ENCODE results near the gene GAST.
"Not testable (repeated sequence)": the region's sequence is repeated elsewhere in the genome, so short reads cannot be mapped to it uniquely, and the experiment has no call there.

Gene GAST

DNA sequence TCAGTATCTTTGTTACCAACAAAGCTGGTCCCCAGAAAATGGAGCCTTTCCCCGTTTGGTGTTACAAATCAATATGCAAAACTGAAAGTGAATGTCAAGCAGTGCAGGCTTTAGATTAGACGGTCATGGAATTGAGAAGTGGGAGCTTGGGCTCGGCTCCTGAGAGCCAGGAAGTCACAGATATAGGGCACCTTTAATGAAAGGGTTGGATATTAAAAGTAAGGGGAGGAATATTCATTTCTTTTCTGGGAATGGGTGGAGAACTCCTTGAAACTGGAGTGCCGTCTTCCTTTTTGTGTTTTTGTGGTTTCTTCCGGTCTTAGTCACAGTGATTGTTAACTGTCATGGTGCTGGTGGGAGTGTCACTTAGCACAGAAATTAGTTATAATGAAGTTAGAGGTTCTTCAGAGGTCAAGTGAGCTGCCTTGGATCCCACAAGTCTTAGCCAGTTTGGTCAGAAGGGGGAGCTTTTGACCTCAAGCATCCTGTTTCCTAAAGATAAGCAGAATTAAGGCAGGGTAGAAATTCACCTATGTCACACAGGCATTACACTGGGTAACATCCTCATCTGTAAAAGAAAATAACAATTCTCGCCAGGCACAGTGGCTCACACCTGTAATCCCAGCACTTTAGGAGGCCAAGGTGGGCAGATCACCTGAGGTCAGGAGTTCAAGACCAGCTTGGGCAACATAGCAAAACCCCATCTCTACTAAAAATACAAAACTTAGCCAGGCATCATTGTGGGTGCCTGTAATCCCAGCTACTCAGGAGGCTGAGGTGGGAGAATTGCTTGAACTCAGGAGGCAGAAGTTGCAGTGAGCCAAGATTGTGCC lies 33.0 kb upstream of the GAST start:
- Mint-ChIP-seq H3K9me3 (no peaks in the 10 kb centered on the region), H3K36me3 (ENCODE audit: low read depth) (peaks cover 8% of the 10 kb centered on the region), H3K4me3 (peak overlapping the region; percentile 86), H3K27me3 (ENCODE audit: low read depth) (no peaks in the 10 kb centered on the region), H3K4me1 (ENCODE audit: low read depth) (peaks cover 48% of the 10 kb centered on the region), H3K27ac (peak overlapping the region; percentile 97)

DNA sequence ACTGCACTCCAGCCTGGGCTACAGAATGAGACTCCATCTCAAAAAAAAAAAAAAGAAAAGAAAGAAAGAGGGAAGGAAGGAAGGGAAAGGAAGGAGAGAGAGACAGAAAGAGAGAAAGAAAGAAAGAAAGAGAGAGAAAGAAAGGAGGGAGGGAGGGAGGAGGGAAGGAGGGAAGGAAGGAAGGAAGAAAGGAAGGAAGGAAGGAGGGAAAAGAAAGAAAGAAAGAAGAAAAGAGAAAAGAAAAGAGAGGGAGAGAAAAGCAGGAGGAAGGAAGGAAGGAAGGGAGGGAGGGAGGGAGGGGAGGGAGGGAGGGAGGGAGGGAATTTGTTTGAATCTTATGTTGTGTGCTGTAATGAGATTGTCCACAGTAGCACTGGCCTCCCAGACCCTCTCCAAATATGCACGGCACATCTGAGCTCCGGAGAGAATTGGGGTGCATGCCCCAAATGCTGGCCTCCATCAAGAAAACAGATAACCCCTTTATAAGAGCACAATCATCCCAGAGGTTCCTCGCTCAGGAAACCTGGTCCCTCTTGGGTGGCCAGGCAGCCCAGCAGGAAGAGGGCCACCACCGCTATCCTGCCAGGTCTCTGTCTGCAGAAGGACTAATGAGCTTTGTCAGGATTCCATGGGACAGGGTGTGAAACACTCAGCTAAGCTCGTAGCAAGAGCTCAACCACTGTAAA lies 32.2 kb upstream of the GAST start:
- Mint-ChIP-seq H3K27me3 (ENCODE audit: low read depth) (no peaks in the 10 kb centered on the region), H3K4me3 (peak overlapping the region; percentile 86), H3K36me3 (ENCODE audit: low read depth) (peaks cover 8% of the 10 kb centered on the region), H3K9me3 (no peaks in the 10 kb centered on the region), H3K27ac (peak overlapping the region; percentile 97), H3K4me1 (ENCODE audit: low read depth) (peaks cover 47% of the 10 kb centered on the region)

DNA sequence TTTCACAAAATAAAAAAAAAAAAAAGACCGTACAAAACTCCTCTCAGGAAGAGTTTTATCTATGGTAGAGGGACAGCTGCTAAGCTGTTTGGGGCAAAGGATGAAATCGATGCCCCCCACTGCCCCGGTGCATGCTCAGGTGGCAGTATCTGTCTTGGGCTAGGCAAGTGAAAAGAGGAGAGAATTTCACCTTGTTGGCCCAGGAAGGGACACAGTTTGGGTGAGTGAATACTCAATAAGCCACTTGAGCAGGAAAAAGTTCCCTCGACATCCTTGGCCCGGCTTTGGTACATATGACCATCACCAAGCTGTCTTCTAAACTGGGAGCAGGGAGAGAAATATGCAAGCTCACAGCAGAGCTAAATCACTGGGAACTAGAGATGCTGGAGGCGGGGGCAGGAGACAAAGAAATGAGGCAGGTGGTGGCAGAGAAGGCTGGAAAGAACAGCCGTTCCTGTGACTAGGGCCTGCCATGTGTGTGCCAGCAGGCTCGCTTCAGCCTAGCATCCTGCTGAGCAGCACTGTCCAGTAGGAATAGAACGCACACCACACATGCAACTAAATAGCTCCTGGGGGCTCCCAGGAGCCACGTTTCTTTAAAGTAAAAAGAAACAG lies 31.6 kb upstream of the GAST start:
- H3K27me3 Mint-ChIP-seq (ENCODE audit: low read depth): no peaks in the 10 kb centered on the region
- H3K4me3 Mint-ChIP-seq: no peak overlapping the region
- peaks cover 47% of the 10 kb centered on the region for H3K4me1 Mint-ChIP-seq (ENCODE audit: low read depth)
- peaks cover 8% of the 10 kb centered on the region for H3K36me3 Mint-ChIP-seq (ENCODE audit: low read depth)
- H3K27ac Mint-ChIP-seq: peak overlapping the region; percentile 97
- no peaks in the 10 kb centered on the region for H3K9me3 Mint-ChIP-seq

DNA sequence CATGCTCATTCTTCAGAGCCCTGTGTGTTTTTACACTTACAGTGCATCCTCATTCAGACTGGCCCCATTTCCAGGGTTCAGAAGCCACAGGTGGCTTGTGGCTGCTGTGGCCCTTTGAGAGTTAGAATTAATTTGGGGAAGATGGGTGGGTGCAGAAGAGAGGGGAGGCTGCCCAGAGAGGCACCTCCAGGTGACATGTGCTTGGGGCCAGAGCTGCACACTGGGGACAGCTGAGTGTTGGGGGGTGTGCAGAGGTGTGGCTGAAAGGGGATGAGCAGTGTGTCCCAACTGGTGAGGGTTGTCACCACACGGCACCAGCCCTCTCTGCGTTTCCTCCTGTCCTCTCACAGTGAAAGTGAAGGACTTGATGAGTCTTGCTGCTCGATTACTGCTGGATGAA lies 30.4 kb upstream of the GAST start:
- Mint-ChIP-seq H3K27ac (peak overlapping the region; percentile 57), H3K4me1 (ENCODE audit: low read depth) (peaks cover 36% of the 10 kb centered on the region), H3K9me3 (no peaks in the 10 kb centered on the region), H3K4me3 (no peak overlapping the region), H3K27me3 (ENCODE audit: low read depth) (no peaks in the 10 kb centered on the region), H3K36me3 (ENCODE audit: low read depth) (peaks cover 6% of the 10 kb centered on the region)

DNA sequence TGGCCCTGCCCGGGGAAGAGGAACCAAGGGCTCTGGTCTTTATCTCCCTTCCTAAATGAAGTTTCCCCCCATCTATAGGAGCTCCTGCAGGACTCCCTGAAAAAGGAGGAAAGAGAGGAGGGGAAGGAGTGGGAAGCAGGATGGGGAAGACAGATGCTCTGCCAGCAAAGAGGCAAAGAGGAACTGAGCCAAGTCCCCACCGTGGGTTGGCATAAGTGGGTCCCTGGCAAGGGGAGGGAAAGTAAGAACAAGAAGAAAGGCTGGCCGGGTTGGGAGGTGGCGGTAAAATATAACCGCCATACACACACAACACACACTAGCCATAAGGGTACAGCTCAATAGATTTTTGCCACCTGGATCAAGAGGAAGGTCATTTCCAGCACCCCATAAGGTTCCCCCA lies 29.5 kb upstream of the GAST start:
- H3K27ac Mint-ChIP-seq: no peak overlapping the region
- H3K36me3 Mint-ChIP-seq (ENCODE audit: low read depth): peaks cover 6% of the 10 kb centered on the region

DNA sequence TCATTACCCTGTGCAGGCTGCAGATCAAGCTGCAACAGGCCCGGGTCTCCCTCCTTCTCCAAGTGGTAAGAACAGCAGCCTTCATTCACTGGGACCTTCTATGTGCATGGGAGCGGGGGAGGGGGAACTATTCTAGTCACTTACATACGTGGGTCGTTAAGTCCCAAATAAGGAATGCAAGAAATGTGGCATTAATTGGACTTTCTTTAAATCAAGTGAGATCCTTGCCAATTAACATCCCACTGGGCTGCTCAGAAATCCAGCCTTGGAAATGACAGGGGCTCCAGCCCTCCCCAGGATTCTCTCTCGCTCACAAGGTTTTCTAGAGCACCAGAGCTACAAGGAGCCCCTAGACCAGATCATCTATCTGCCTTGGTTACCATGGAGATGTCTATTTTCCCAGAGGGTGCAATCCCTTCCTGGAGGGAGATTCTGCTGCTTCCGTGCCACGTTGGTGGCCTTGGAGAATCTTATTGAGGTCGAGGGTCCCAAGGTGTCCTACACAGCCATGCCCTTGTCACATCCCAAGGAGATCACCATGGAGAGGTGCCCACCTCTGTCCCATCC lies 28.6 kb upstream of the GAST start:
- H3K4me3 Mint-ChIP-seq: no peak overlapping the region
- peaks cover 32% of the 10 kb centered on the region for H3K4me1 Mint-ChIP-seq (ENCODE audit: low read depth)
- no peaks in the 10 kb centered on the region for H3K9me3 Mint-ChIP-seq
- no peak overlapping the region for H3K27ac Mint-ChIP-seq
- H3K27me3 Mint-ChIP-seq (ENCODE audit: low read depth): no peaks in the 10 kb centered on the region
- H3K36me3 Mint-ChIP-seq (ENCODE audit: low read depth): peaks cover 2% of the 10 kb centered on the region

More for the DNA sequence above, 29.5 kb upstream of the GAST start:
- Mint-ChIP-seq H3K27me3 (ENCODE audit: low read depth) (no peaks in the 10 kb centered on the region), H3K4me3 (no peak overlapping the region), H3K9me3 (no peaks in the 10 kb centered on the region), H3K4me1 (ENCODE audit: low read depth) (peaks cover 32% of the 10 kb centered on the region)

DNA sequence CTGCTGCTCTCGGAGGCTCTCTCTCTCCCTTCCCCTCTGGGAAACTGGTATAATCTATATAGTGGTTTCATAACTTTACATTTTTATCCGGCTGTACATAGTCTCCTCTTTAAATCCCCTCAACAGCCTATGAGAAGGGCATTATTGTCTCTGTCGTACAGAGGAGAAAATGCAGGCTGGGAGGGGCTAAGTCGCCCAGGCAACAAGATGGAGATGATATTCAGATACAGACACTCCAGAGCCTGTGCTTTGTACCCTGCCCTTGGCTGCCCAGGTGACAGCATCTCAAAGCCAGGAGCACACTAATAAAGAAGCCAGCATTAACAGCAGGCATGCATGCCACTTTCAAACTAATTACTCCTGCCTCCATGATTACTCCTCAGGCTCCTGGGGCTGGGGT lies 28.1 kb upstream of the GAST start:
- Mint-ChIP-seq H3K36me3 (ENCODE audit: low read depth) (no peaks in the 10 kb centered on the region), H3K27me3 (ENCODE audit: low read depth) (no peaks in the 10 kb centered on the region), H3K27ac (no peak overlapping the region), H3K9me3 (no peaks in the 10 kb centered on the region), H3K4me1 (ENCODE audit: low read depth) (peaks cover 27% of the 10 kb centered on the region), H3K4me3 (no peak overlapping the region)

DNA sequence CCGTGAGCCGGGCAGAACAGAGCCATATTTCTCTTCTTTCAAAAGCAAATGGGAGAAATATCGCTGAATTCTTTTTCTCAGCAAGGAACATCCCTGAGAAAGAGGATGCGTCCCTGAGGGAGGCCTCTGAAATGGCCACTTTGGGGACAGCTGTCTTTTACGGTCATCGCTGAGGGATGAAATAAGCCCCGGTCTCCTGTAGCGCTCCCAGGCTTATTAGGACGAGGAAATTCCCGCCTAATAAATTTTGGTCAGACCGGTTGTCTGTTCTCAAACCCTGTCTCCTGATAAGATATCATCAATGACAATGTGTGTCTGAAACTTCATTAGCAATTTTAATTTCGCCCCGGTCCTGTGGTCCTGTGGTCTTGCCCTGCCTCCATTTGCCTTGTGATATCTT lies 26.4 kb upstream of the GAST start:
- not testable (repeated sequence) for H3K27ac Mint-ChIP-seq

DNA sequence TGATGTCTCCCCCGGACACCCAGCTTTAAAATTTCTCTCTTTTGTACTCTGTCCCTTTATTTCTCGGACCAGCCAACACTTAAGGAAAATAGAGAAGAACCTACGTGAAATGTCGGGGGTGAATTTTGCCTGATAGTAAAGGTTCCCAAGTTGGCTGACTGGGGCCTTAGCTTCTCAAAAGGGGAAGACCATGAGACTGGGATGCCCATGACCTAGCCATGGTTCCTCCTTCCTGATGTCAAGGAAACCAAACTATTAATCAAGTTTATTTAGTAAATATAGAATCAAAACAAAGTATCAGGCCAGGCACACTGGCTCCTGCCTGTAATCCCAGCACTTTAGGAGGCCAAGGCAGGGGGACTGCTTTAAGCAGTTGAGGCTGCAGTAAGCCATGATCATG lies 25.9 kb upstream of the GAST start:
- no peaks in the 10 kb centered on the region for H3K27me3 Mint-ChIP-seq (ENCODE audit: low read depth)
- no peak overlapping the region for H3K27ac Mint-ChIP-seq
- H3K36me3 Mint-ChIP-seq (ENCODE audit: low read depth): peaks cover 22% of the 10 kb centered on the region

More for the DNA sequence above, 26.4 kb upstream of the GAST start:
- H3K9me3 Mint-ChIP-seq; H3K27me3 Mint-ChIP-seq (ENCODE audit: low read depth); H3K4me3 Mint-ChIP-seq: not testable (repeated sequence)
- Mint-ChIP-seq H3K36me3 (ENCODE audit: low read depth) (peaks cover 16% of the 10 kb centered on the region), H3K4me1 (ENCODE audit: low read depth) (peaks cover 19% of the 10 kb centered on the region)

DNA sequence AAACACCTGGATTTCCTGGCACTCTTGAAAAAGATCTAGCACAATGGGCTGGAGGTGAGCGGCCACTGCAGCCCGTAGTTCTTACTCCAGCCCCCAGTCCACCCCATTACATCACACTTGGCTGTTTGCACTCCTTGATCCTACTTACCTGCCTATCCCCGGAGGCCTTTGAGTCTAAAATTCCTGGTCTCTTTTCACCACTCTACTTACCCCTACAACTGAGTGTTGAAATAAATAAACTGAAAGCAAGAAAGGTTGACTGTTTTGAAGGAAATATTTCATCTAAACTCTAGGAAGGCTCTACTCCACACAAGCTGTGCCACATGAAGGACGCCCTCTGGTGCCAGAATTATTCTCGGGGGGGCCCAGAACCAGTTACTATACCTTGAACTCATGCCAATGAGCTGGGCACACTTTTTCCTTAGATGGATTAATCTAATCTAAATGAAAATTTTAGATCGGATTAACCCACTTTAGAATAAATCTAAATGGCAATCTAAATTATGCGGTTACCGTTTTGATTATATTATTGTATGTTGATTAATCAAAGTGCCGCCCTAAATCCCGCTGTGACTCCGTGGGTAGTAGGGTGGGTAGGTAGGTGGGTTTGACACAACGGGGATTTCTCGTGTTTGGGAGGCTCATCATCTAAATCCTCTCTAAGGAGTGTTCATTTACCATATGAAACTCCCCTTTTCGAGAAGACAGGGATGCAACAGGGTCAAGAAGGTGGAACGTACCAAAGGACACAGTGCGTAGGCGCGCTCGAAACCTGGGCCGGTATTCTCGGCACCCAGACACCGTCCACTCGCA lies 24.1 kb upstream of the GAST start:
- peak overlapping the region; percentile 98 for H3K27ac Mint-ChIP-seq
- H3K4me1 Mint-ChIP-seq (ENCODE audit: low read depth): peaks cover 24% of the 10 kb centered on the region
- H3K36me3 Mint-ChIP-seq (ENCODE audit: low read depth): peaks cover 39% of the 10 kb centered on the region
- H3K4me3 Mint-ChIP-seq: peak overlapping the region; percentile 92
- H3K9me3 Mint-ChIP-seq: no peaks in the 10 kb centered on the region
- H3K27me3 Mint-ChIP-seq (ENCODE audit: low read depth): no peaks in the 10 kb centered on the region

More for the DNA sequence above, 25.9 kb upstream of the GAST start:
- Mint-ChIP-seq H3K4me1 (ENCODE audit: low read depth) (peaks cover 24% of the 10 kb centered on the region), H3K9me3 (no peaks in the 10 kb centered on the region), H3K4me3 (no peak overlapping the region)

DNA sequence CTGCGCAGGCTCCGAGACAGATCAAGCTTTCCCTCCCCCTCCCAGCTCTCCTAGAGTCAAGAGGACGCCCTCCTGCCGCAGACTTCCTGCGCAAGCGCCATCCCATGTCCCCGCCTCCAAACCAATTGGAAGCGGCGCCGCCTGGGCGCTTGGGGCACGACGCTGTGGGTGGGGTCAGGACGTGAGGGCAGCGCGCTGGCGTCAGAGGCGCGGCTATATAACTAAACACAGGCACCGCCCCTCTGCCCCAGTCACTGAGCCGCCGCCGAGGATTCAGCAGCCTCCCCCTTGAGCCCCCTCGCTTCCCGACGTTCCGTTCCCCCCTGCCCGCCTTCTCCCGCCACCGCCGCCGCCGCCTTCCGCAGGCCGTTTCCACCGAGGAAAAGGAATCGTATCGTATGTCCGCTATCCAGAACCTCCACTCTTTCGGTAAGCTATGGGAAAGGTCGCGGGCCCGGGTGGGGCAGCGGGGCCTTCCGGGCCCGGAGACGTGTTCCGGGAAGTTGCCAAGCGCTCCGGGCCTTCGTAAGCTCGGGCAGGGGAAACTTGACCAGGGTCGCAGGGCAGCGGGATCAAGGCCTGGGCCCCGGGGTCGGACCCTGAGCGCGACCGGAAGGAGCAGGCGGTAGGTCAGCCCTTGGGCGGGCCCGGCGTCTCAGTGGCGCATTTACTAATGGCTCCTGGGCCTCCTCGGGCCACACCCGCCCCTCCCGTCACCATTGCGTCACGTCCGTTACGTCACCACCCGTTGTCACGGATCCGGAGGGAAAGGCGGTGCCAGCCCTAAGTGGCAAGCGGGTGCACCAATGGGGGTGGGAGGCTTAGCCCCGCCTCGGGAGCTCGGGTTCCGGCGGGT lies 23.3 kb upstream of the GAST start, which contains the start of gene EIF1:
EIF1 (plus strand) TSS at position 245 of the 856 bp plus-strand sequence; CDS start at position 399, 154 bp downstream.
- Mint-ChIP-seq H3K36me3 (ENCODE audit: low read depth) (peaks cover 44% of the 10 kb centered on the region), H3K9me3 (no peaks in the 10 kb centered on the region), H3K27ac (peak within 1 kb of the TSS; percentile 98), H3K4me1 (ENCODE audit: low read depth) (peaks cover 24% of the 10 kb centered on the region), H3K27me3 (ENCODE audit: low read depth) (no peaks in the 10 kb centered on the region), H3K4me3 (peak within 1 kb of the TSS; percentile 92)

DNA sequence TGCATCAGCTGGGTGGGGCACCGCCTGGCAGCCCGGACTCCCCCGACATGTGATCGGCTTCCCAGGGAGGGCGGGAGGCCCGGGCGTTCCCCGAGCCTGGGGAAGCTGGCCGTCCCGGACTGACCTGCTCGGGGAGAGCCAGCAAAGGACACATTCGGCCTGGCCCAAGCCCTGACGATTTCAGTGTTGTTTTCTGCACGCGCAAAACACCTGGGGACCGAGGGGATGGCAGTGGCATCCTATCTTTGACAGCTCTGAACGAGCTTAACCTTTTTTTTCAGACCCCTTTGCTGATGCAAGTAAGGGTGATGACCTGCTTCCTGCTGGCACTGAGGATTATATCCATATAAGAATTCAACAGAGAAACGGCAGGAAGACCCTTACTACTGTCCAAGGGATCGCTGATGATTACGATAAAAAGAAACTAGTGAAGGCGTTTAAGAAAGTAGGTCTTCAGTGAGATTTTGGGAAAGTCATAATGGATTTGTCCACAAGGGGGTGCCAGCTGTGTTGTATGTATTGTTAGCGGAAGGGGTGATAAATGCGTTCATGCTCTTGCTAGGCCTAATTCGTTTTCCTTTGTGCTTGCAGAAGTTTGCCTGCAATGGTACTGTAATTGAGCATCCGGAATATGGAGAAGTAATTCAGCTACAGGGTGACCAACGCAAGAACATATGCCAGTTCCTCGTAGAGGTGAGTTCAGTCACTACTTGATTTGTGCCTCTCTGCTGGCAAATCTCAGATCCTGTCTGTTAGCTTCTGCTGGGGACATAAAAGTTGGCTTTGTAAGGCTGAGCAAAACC lies 22.4 kb upstream of the GAST start:
- Mint-ChIP-seq H3K4me1 (ENCODE audit: low read depth) (peaks cover 24% of the 10 kb centered on the region), H3K9me3 (no peaks in the 10 kb centered on the region), H3K27me3 (ENCODE audit: low read depth) (no peaks in the 10 kb centered on the region), H3K36me3 (ENCODE audit: low read depth) (peaks cover 49% of the 10 kb centered on the region), H3K27ac (peak overlapping the region; percentile 98), H3K4me3 (peak overlapping the region; percentile 92)

Data from T-helper 1 cell treated with Interleukin-12 subunit alpha and Interleukin-12 subunit beta and Interleukin-4 antibody, amounts not matched to agents 30 μg/mL and 1 μg/mL, for 36 hours (primary cell).